Measurements from ENCODE around the gene UBE2E3. TPM values are rescaled to one million over a fixed set of nuclear protein-coding genes. Genes with fewer than 3 reads are reported as not detected.
"Not testable (repeated sequence)": the region's sequence is repeated elsewhere in the genome, so short reads cannot be mapped to it uniquely, and the experiment has no call there.

Gene UBE2E3
- total RNA-seq, 4 donors from 2014 or later: 25.5 to 66.8 (median 60.3) TPM

DNA sequence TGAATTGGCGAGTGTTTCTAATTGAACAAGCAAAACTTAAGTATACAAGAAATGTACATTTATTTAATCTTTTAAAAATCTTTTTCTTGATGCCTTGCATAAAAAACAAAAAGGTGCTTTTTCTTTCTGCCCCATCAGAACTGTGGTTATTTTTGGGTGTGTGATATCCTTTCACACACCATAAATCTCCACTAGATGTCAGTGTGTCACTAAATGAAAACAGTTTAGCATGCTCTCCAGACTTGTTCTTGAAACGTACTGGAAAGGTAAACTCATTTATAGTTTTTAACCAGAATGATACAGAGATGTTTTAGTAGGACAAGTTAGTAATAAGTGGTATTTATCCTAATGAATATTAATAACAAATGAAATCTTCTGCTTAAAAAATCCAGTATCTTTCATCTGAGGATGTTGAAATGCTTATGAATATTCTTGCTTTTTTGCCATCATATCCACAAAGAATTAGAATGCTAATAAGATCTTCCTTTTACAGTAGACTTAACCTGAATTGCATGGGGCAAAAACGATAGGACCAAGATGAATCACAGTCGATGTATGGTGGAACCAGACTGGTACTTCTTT, 96.8 kb downstream of the UBE2E3 start:
- TF ChIP-seq, protein P1, sequence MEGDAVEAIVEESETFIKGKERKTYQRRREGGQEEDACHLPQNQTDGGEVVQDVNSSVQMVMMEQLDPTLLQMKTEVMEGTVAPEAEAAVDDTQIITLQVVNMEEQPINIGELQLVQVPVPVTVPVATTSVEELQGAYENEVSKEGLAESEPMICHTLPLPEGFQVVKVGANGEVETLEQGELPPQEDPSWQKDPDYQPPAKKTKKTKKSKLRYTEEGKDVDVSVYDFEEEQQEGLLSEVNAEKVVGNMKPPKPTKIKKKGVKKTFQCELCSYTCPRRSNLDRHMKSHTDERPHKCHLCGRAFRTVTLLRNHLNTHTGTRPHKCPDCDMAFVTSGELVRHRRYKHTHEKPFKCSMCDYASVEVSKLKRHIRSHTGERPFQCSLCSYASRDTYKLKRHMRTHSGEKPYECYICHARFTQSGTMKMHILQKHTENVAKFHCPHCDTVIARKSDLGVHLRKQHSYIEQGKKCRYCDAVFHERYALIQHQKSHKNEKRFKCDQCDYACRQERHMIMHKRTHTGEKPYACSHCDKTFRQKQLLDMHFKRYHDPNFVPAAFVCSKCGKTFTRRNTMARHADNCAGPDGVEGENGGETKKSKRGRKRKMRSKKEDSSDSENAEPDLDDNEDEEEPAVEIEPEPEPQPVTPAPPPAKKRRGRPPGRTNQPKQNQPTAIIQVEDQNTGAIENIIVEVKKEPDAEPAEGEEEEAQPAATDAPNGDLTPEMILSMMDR (IDR thresholded peaks at IDR 0.05): no peak
- TF ChIP-seq POLR2A (IDR thresholded peaks at IDR 0.05): no peak
- intact Hi-C loops (cut with DNase I; ENCODE audit: low total_unique reads): loop anchor here (10.0 kb wide), 1 partner anchor 638 kb away; no protein-coding TSS in a partner anchor
- no peak overlapping the region for H3K4me3 ChIP-seq (ENCODE audit: low read depth, poor library complexity, severe bottlenecking)
- WGBS, 2 donors: 59 to 61% methylated on average over 4 of the region's 4 CpGs
- no peak for DNase-seq (ENCODE audit: low spot score in 2 of 2)

DNA sequence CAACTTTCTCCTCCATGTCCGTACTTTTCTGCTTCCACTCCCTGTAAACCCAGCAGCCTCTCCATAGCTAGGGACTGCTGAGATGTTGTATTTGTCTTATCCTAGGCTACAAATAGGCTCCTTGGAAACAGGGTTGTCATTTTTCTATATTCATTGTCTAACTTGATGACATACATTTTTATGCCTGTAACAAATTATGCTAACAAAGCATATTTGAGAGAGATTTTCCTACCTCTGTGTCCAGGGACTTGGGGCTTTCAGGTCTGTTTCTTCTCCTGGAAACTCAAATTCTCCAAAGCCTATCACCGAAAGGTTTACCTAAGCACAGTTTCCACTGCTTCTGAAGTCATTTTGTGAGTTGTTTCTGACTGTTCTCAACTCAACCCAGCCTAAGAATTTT, 102.7 kb downstream of the UBE2E3 start:
- no peak for TF ChIP-seq POLR2A (IDR thresholded peaks at IDR 0.05)
- TF ChIP-seq, protein P1 (IDR thresholded peaks at IDR 0.05): no peak
- intact Hi-C loops (cut with DNase I; ENCODE audit: low total_unique reads): no loop called here

DNA sequence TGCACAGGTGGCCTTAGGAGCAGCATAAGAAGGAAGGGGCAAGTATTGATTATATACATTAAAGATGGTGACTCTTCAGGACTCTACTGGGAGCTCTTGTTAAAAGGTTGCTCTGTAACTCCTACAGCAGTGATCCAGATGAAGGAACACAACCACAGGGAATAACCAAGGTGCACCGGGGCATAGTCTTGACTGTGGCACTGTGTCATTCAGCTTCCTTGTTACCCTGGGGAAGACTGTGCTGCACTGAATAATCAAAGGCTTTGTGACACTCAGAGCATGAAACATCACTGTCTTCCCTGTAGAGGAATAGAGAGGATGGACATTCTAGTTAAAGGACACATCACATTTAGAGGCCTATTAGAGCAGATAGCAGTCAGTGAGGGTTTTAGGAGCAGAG, 105.3 kb downstream of the UBE2E3 start:
- no peak overlapping the region for H3K4me3 ChIP-seq (ENCODE audit: low read depth, poor library complexity, severe bottlenecking)
- intact Hi-C loops (cut with DNase I; ENCODE audit: low total_unique reads): no loop called here
- no peak for DNase-seq (ENCODE audit: low spot score in 2 of 2)
- WGBS, 2 donors: 93 to 100% methylated on average over 1 of the region's 1 CpG
- no peak for TF ChIP-seq POLR2A (IDR thresholded peaks at IDR 0.05)
- TF ChIP-seq, protein P1 (IDR thresholded peaks at IDR 0.05): no peak

More for the DNA sequence above, 102.7 kb downstream of the UBE2E3 start:
- no peak for DNase-seq (ENCODE audit: low spot score in 2 of 2)
- WGBS, 2 donors: 98% methylated on average over 2 of the region's 2 CpGs
- H3K4me3 ChIP-seq (ENCODE audit: low read depth, poor library complexity, severe bottlenecking): no peak overlapping the region

DNA sequence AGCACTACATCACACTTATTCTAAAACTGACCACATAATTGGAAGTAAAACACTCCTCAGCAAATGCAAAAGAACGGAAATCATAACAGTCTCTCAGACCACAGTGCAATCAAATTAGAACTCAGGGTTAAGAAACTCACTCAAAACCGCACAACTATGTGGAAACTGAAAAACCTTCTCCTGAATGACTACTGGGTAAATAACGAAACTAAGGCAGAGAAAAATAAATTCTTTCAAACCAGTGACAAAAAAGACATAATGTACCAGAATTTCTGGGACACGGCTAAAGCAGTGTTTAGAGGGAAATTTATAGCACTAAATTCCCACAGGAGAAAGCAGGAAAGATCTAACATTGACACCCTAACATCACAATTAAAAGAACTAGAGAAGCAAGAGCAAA, 111.5 kb downstream of the UBE2E3 start:
- H3K4me3 ChIP-seq (ENCODE audit: low read depth, poor library complexity, severe bottlenecking); DNase-seq (ENCODE audit: low spot score in 2 of 2); intact Hi-C loops (cut with DNase I; ENCODE audit: low total_unique reads): not testable (repeated sequence)
- 70 to 96% methylated on average over 4 of the region's 4 CpGs for WGBS, 2 donors

DNA sequence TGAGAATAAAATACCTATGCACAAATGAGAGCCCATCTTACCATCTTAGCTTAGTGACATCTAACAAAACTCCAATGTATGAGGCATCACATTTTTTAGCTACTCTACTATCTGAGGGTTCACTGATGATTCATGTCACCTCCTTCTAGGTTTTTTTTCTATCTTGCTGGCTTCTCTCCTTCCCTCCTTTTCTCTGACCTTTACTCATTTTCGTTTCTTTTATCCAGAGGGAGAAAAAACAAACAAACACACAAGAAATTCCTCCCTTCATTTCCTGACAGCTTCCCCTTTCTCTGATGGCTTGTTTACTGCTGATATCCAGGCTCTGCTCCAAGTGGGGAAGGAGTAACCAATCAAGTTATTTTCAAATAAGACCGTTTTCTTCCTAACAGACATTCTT, 115.1 kb downstream of the UBE2E3 start:
- no peak overlapping the region for H3K4me3 ChIP-seq (ENCODE audit: low read depth, poor library complexity, severe bottlenecking)
- no peak for DNase-seq (ENCODE audit: low spot score in 2 of 2)
- WGBS, 2 donors: 32 to 51% methylated on average over 2 of the region's 2 CpGs
- TF ChIP-seq, protein P1 (IDR thresholded peaks at IDR 0.05): no peak
- TF ChIP-seq POLR2A (IDR thresholded peaks at IDR 0.05): no peak
- intact Hi-C loops (cut with DNase I; ENCODE audit: low total_unique reads): no loop called here

DNA sequence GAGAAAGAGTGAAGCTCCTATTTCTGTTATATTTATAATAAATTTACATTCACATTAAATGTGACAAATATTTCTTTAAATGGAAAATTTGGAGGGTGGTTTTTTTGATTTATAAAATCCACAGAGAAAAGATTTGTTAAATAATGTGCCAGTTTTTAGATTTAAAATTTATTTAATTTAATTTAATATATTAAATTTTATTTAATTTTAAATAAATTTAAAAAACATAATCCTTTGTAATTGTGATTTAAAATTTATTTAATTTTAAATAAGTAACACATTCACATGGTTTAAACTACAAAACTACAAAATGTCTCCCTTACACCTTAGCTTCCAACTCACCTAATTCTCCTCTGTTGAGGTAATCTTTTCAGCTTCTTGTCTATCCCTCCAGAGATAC, 123.3 kb downstream of the UBE2E3 start:
- H3K4me3 ChIP-seq (ENCODE audit: low read depth, poor library complexity, severe bottlenecking): no peak overlapping the region
- no peak for TF ChIP-seq POLR2A (IDR thresholded peaks at IDR 0.05)
- TF ChIP-seq, protein P1 (IDR thresholded peaks at IDR 0.05): no peak
- no peak for DNase-seq (ENCODE audit: low spot score in 2 of 2)
- intact Hi-C loops (cut with DNase I; ENCODE audit: low total_unique reads): no loop called here

Measured in lower leg skin (tissue), 4 donors.